Suprapubic skin (tissue), 3 donors: Measurements from ENCODE around the gene SOX8.

Experiments
- CTCF ChIP-seq, 2 donors: fragments of 200-600 bp in 1 of 2; fragments of 450-650 bp in 1 of 2; sonication (generic) in 1 of 2; IDR thresholded peaks; one replicate each; pipeline ENCODE4 v1.5.1; 2016 to 2019; ENCODE audit warnings: antibody characterized with exemption in 2 of 2, mild to moderate bottlenecking in 1 of 2, moderate library complexity in 1 of 2
- POLR2A ChIP-seq, 2 donors: fragments of 450-650 bp; IDR thresholded peaks; one replicate each; pipeline ENCODE4 v1.6.1; 2017; ENCODE audit warnings: antibody characterized with exemption in 2 of 2, mild to moderate bottlenecking in 2 of 2, moderate library complexity in 2 of 2

DNA sequence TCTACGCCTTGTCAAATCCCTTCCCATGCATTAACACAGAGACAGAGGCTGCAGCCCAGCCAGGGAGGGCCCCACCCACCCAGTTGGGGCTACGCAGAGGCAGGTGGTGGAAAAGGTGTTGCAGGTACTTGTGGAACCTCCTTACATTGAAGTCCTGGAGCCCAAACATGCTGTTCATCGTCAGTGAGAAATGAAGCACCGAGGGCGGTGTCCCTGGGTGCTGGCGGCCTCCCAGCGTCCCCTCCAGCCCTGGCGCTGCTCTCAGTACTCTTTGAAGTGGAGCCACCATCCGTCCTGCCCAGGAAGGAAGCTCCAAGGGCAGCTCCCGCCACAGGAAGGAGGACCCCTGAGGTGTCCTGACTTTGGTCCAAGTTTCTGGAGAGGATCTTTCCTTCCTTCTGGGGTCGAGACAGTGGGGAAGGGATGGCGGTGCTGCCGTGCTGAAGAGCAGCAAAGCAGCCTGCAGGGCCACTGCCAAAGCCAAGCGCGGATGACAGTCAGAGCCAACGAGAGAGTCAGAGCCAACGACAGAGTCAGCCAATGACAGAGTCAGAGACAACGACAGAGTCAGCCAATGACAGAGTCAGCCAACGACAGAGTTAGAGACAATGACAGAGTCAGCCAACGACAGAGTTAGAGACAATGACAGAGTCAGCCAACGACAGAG, 34.2 kb upstream of the SOX8 start:
- TF ChIP-seq CTCF (IDR thresholded peaks at IDR 0.05) = no peak
- no peak for TF ChIP-seq POLR2A (IDR thresholded peaks at IDR 0.05)
